HT1080 (cell line): Measurements from ENCODE around the gene RNF44. TPM values are rescaled to one million over a fixed set of nuclear protein-coding genes. Genes with fewer than 3 reads are reported as not detected.

Experiments
- small RNA-seq: library from RNA; depleted of rRNA; stranded (forward); fragments of <200 nt; gene quantifications from one replicate; pipeline ENCODE3, GENCODE V24; 2014
- total RNA-seq: library from RNA; depleted of rRNA; stranded (reverse); fragments of >200 nt; shearing (Covaris generic); gene quantifications from 2 replicates; pipeline ENCODE4 v1.2.3, GENCODE V29; 2014; rRNA removed

RNF44 gene
- total RNA-seq, 1 experiment from 2014 or later = 16.7 TPM

Small RNAs within 50 kb of the gene (small RNA-seq; reads per million reads assigned to genes)
- not detected for gene RF00019
- not detected for gene RN7SL684P

Other genes starting within 250 kb of the RNF44 start
- gene KIAA1191, start 175.6 kb downstream of the RNF44 start, total RNA-seq = 51.3 and 68.3 TPM in 2 replicates
- 0.79 and 2.2 TPM in 2 replicates for gene ARL10, start 171.9 kb downstream of the RNF44 start, total RNA-seq
- 88.6 and 94.4 TPM in 2 replicates for gene NOP16, start 148.8 kb downstream of the RNF44 start, total RNA-seq
- 231 and 320 TPM in 2 replicates for gene HIGD2A, start 148.7 kb downstream of the RNF44 start, total RNA-seq
- 156 and 158 TPM in 2 replicates for gene CLTB, start 120.9 kb downstream of the RNF44 start, total RNA-seq
- gene FAF2, start 89.0 kb downstream of the RNF44 start, total RNA-seq = 46.5 and 66.9 TPM in 2 replicates
- gene CDHR2, start 11.9 kb upstream of the RNF44 start, total RNA-seq = not detected in 2 replicates
- 10.4 and 13.1 TPM in 2 replicates for gene GPRIN1, start 72.8 kb upstream of the RNF44 start, total RNA-seq
- gene SNCB, start 93.1 kb upstream of the RNF44 start, total RNA-seq = 2.4 and 3.4 TPM in 2 replicates
- gene EIF4E1B, start 93.3 kb upstream of the RNF44 start, total RNA-seq = not detected in 2 replicates
- 32.8 and 47.7 TPM in 2 replicates for gene TSPAN17, start 110.1 kb upstream of the RNF44 start, total RNA-seq